Pancreas (tissue), 10 donors: ENCODE results near the gene SH2B2. TPM values are rescaled to one million over a fixed set of nuclear protein-coding genes. Genes with fewer than 3 reads are reported as not detected.

Experiments used
- ATAC-seq, 4 donors: fragments of 200-7000 bp; cut with Tn5 transposase; one replicate each; pipeline versions ENCODE4 v1.8.0 to v1.9.1; 2020; ENCODE audit warnings: mild to moderate bottlenecking in 4 of 4, moderate library complexity in 4 of 4
- DNase-seq, 6 donors: peaks; one replicate each; pipeline ENCODE4 v3.0.0-alpha.2; 2020
- FAIRE-seq: peaks from 2 replicates; lab custom pipeline; 2012; peaks lifted over from hg19 to GRCh38; lab: Jason Lieb, UNC
- H3K27ac ChIP-seq, 4 donors: fragments of 200-600 bp; sonication (generic); 1 replicate in 3 of 4; 2 replicates in 1 of 4; pipeline versions ENCODE4 v1.5.0 to v1.8.0; 2020
- H3K27me3 ChIP-seq, 4 donors: fragments of 200-600 bp; one replicate each; pipeline ENCODE4 v1.8.0; 2021
- H3K36me3 ChIP-seq, 3 donors: fragments of 200-600 bp; sonication (generic) in 1 of 3; one replicate each; pipeline versions ENCODE4 v1.5.0 to v1.8.0; 2020 to 2021
- H3K4me1 ChIP-seq, 3 donors: fragments of 200-600 bp; one replicate each; pipeline ENCODE4 v1.8.0; 2021
- H3K4me3 ChIP-seq, 4 donors: fragments of 200-600 bp; sonication (generic) in 2 of 4; one replicate each; pipeline versions ENCODE4 v1.5.0 to v1.8.0; 2020 to 2021
- H3K9me3 ChIP-seq, 4 donors: fragments of 200-600 bp; one replicate each; pipeline ENCODE4 v1.8.0; 2021
- WGBS, 2 donors: extraction: QIAGEN DNeasy Blood & Tissue Kit; methylation state at CpG; one replicate each; pipeline ENCODE4 v1.1.7; 2013; 5-methylcytosine and 5-hydroxymethylcytosine counted together
- intact Hi-C, 3 donors: fragments of 100-400 bp; cut with DNase I; formaldehyde crosslinking; loops; one replicate each; pipeline versions ENCODE4 v1.11.1 to v1.14.2; 2022
- polyA plus RNA-seq, 2 donors: library from polyadenylated mRNA; stranded (reverse); fragments of 200-250 nt; gene quantifications; one replicate each; pipeline ENCODE4 v1.2.3, GENCODE V29; 2013
- total RNA-seq, 6 donors: library from RNA; stranded (reverse); fragmentation: NEBNext Ultra II Directional in 4 of 6; extraction: Animal tissue kit (Norgen Biotek cat#: 25700) in 4 of 6; gene quantifications; one replicate each; pipeline versions ENCODE4 v1.2.1 to v1.2.4, GENCODE V29; 2021 to 2023
- TF ChIP-seq, protein P1 (sequence below), 4 donors: fragments of 200-600 bp; sonication (generic) in 3 of 4; IDR thresholded peaks; one replicate each; pipeline versions ENCODE4 v1.5.0 to v1.8.0; 2021; ENCODE audit warnings: antibody characterized with exemption in 4 of 4
- donor health status: healthy with polysubstance abuse.
- donor health status: DM: no; HTN: no; CAD: no; lungs with moderate emphysema.
- donor health status: DM: no; HTN: no; CAD: no.
- donor health status: control.
- donor health status: control.
- donor health status: Bipolar disorder and iron deficiency.
- donor health status: DM: yes; HTN: yes; CAD: no.
- donor health status: DM: no; HTN: no; CAD: no.
- donor health status: DM: no; HTN: no; CAD: no.
- donor health status: DM: yes; HTN: yes; CAD: no.

Gene SH2B2
- 1 to 10 TPM; 1.3 to 5.1 (median 2.0) TPM for total RNA-seq
- 1 to 10 TPM; 2.1 to 4.4 TPM for polyA plus RNA-seq

DNA sequence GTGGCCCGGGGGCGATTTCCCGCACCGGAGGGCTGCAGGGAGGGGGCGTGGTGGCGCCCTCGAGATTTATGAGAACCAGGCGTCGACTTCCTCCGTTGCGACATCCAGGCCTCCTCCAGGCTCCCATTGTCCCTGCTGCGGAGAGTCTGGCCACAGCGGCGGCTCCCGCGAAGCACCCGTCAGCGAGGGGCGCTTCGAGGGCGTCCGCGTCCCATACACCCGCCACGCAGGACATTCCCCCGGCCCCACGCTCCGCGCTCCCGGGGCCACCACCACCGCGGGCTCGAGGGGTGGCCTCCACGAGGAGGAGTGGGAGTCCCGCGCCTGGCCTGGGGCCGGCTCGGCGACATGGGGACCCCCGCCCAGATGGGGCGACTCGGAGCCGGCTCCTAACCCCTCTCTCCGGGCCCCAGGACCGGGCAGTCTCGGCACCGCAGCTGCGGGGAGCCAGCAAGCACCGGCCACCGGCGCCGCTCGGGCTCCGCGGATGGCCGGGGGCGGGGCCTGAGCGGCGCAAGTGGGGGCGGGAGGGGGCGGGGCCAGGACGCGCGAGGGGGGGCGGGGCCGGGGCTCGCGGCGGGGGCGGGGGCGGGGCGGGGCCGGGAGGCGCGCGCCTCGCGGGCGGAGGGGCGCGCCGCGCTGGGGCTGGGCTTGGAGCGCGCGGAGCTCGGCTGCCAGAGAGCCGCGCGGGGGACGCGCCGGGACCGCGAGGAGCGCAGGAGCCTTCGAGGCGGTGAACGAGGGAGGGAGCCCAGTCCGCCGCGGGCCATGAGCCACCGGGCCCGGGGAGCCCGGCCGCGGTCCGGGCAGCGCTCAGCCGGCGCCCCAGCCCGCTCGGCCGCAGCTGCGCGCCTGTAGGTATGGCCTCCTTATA lies at the start of gene SH2B2:
Gene SH2B2, plus strand, starts transcription at position 632 of the 874 bp plus-strand sequence. CDS start 13,683 bp downstream, outside the sequence.
- no peak for FAIRE-seq
- H3K4me1 ChIP-seq, result peaks cover 0 to 5% (median 4%) of the 10 kb centered on the region in 3 donors
- intact Hi-C loops, result no loop called here
- peak; percentile 45 to 84 (median 67) for DNase-seq
- peak; percentile 66 to 79 (median 78) for ATAC-seq
- H3K4me3 ChIP-seq, result peak within 1 kb of the TSS; percentile 57 to 92 (median 72)
- H3K36me3 ChIP-seq, result no peaks in the 10 kb centered on the region
- H3K27me3 ChIP-seq, result no peaks in the 10 kb centered on the region
- 0 to 1% methylated on average over 66 to 116 of the region's 116 CpGs for WGBS, 2 donors
- no peaks in the 10 kb centered on the region for H3K9me3 ChIP-seq
- peak within 1 kb of the TSS; percentile 62 to 77 (median 69) for H3K27ac ChIP-seq
- TF ChIP-seq, protein P1, sequence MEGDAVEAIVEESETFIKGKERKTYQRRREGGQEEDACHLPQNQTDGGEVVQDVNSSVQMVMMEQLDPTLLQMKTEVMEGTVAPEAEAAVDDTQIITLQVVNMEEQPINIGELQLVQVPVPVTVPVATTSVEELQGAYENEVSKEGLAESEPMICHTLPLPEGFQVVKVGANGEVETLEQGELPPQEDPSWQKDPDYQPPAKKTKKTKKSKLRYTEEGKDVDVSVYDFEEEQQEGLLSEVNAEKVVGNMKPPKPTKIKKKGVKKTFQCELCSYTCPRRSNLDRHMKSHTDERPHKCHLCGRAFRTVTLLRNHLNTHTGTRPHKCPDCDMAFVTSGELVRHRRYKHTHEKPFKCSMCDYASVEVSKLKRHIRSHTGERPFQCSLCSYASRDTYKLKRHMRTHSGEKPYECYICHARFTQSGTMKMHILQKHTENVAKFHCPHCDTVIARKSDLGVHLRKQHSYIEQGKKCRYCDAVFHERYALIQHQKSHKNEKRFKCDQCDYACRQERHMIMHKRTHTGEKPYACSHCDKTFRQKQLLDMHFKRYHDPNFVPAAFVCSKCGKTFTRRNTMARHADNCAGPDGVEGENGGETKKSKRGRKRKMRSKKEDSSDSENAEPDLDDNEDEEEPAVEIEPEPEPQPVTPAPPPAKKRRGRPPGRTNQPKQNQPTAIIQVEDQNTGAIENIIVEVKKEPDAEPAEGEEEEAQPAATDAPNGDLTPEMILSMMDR (IDR thresholded peaks at IDR 0.05), result no peak

DNA sequence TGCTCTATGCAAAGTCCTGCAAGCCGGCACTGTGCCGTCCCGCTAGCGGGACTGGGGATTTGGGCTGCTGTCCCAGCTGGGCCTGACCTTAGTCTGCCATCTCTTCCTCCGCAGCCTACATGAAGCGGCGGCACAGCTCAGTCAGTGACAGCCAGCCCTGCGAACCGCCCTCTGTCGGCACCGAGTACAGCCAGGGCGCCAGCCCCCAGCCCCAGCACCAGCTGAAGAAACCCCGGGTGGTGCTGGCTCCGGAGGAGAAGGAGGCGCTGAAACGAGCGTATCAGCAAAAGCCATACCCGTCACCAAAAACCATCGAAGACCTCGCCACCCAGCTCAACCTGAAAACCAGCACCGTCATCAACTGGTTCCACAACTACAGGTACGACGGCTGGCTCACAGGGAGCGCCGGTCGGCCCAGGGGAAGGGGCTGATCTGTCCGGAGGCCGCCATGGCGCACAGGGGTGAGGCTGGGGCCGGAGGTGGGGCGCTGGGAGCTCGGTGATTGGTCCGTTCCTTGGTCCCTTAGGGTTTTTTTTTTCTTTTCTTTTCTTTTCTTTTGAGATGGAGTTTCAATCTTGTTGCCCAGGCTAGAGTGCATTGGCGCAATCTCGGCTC lies 47.4 kb upstream of the SH2B2 start:
- Histone ChIP-seq H3K27me3 (no peaks in the 10 kb centered on the region), H3K36me3 (peaks cover 0 to 9% (median 3%) of the 10 kb centered on the region in 3 donors), H3K9me3 (no peaks in the 10 kb centered on the region), H3K4me3 (no peak overlapping the region), H3K4me1 (no peaks in the 10 kb centered on the region), H3K27ac (no peak overlapping the region)
- 95 to 97% methylated on average over 35 of the region's 35 CpGs for WGBS, 2 donors
- ATAC-seq (no peak), DNase-seq (no peak), FAIRE-seq (no peak)
- TF ChIP-seq, protein P1 (IDR thresholded peaks at IDR 0.05), result no peak
- intact Hi-C loops, result loop anchor here in 1 of 3 donors (10.0 kb wide), 2 partner anchors 425 to 555 kb away; partner anchors contain the start of gene CUX1

DNA sequence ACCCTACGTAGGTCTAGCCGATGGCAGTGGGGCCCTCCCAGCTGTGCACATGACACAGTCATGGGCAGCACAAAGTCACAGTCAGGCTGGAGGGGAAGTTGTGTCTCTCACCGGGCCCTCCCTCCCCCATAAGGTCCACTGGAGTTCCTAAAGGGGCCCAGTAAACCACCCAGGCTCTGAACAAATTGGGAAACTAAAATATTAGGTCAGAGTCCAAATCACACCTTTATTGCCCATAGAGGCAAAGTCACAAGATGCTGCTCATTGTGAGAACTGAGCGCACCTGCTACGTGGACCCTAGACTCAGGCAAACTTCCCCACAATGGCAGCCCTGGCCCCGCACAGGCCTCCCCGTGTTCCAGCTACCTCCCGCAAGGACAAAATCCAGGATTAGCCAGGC lies 45.2 kb upstream of the SH2B2 start:
- ATAC-seq (no peak), FAIRE-seq (no peak), DNase-seq (peak in 1 of 6 donors; percentile 12)
- no peak overlapping the region for H3K27ac ChIP-seq
- H3K27me3 ChIP-seq, result no peaks in the 10 kb centered on the region
- H3K9me3 ChIP-seq, result no peaks in the 10 kb centered on the region
- no peak overlapping the region for H3K4me3 ChIP-seq
- 89 to 91% methylated on average over 8 of the region's 8 CpGs for WGBS, 2 donors
- no peaks in the 10 kb centered on the region for H3K4me1 ChIP-seq
- intact Hi-C loops, result loop anchor here in 1 of 3 donors (10.0 kb wide), 1 partner anchor 567 kb away; no protein-coding TSS in a partner anchor
- peaks cover 0 to 9% (median 3%) of the 10 kb centered on the region in 3 donors for H3K36me3 ChIP-seq
- TF ChIP-seq, protein P1 (IDR thresholded peaks at IDR 0.05), result no peak

DNA sequence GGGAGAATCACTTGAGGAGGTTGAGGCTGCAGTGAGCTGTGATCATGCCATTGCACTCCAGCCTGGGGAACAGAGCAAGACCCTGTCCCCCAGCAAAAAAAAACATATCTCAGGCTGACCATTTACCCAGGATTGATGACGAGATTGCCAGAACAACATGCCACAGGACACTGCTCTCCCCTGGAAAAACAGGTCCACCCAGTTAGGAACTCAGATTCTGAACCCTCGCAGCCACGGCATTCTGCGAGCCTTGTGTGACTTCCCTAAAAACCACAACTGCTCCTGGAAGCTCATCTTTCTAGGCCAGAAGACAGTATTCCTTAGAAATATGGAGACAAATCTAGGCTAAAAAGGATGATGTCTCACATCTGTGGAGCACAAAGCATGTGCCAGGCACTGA lies 42.1 kb upstream of the SH2B2 start:
- no peak overlapping the region for H3K4me3 ChIP-seq
- intact Hi-C loops, result loop anchor here in 1 of 3 donors (10.0 kb wide), 1 partner anchor 570 kb away; no protein-coding TSS in a partner anchor
- no peak overlapping the region for H3K27ac ChIP-seq
- peaks cover 0 to 5% (median 3%) of the 10 kb centered on the region in 3 donors for H3K36me3 ChIP-seq
- H3K9me3 ChIP-seq, result no peaks in the 10 kb centered on the region
- TF ChIP-seq, protein P1 (IDR thresholded peaks at IDR 0.05), result no peak
- DNase-seq (peak in 1 of 6 donors; percentile 9), ATAC-seq (no peak), FAIRE-seq (no peak)
- H3K4me1 ChIP-seq, result no peaks in the 10 kb centered on the region
- no peaks in the 10 kb centered on the region for H3K27me3 ChIP-seq
- WGBS, 2 donors, result 60 to 67% methylated on average over 4 of the region's 4 CpGs
